ENCODE data around the gene TLL2.

DNA sequence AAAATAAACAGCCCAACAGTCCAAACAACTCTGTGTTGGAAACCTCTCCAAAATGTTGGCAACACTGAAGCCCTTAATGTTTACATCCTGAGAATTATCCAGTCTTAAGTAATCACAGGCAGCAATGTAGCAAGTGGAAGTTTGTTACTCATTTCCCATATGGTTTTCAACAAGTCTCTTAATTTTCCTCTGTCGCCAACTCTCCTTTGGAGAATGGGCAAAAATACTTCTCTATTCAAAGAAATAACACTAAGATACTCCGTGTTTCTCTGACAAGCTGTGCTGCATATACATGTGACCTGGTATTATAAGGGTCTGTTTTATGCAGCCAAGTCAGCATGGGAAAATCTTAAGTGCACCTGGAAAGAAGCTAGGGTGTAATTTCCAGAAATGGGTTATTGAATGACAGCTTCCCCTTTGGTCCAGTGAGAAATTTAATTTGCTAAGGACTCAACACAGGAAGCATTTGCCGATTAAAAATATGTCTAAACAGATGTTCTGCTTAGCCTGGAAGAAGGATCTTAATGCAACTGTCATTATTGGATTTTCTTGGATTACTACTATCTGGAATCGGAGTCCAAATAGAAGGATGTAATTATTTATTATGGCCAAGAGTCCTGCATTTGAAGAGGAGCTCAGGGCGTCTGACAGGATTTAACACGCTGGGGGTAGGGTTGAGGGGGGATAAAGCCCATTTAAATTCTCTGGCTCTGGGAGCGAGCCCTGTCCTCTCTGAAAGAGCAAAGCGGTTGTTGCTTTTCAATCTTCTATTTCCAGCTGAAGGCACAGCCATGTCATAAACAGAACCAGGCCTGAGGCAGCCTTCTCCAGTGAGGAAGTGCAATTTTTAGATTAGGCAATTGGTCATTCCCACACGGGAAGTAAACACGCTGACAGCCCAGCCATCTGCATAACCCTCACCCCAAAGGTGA is 73.1 kb downstream of the TLL2 start:
- TF ChIP-seq, protein P1, sequence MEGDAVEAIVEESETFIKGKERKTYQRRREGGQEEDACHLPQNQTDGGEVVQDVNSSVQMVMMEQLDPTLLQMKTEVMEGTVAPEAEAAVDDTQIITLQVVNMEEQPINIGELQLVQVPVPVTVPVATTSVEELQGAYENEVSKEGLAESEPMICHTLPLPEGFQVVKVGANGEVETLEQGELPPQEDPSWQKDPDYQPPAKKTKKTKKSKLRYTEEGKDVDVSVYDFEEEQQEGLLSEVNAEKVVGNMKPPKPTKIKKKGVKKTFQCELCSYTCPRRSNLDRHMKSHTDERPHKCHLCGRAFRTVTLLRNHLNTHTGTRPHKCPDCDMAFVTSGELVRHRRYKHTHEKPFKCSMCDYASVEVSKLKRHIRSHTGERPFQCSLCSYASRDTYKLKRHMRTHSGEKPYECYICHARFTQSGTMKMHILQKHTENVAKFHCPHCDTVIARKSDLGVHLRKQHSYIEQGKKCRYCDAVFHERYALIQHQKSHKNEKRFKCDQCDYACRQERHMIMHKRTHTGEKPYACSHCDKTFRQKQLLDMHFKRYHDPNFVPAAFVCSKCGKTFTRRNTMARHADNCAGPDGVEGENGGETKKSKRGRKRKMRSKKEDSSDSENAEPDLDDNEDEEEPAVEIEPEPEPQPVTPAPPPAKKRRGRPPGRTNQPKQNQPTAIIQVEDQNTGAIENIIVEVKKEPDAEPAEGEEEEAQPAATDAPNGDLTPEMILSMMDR (IDR thresholded peaks at IDR 0.05 in 8 of 11, conservative IDR thresholded peaks at IDR 0.05 in 3 of 11) = no peak
- peak in 1 of 3 donors; percentile 23 for TF ChIP-seq POLR2AphosphoS5 (IDR thresholded peaks at IDR 0.05)
- TF ChIP-seq POLR2A (IDR thresholded peaks at IDR 0.05) = no peak

Data from spleen (tissue), 7 donors.